Natural killer cell (primary cell): Measurements from ENCODE around the gene TAF8. TPM values are rescaled to one million over a fixed set of nuclear protein-coding genes. Genes with fewer than 3 reads are reported as not detected.

ENCODE experiments used
- ATAC-seq, 3 donors: fragments of 150-1000 bp in 2 of 3; fragments of 200-7000 bp in 1 of 3; cut with Tn5 transposase; 1 replicate in 1 of 3; 2 replicates in 2 of 3; pipeline ENCODE4 v1.10.0; 2021; ENCODE audit warnings: mild to moderate bottlenecking in 2 of 3, moderate library complexity in 2 of 3
- DNase-seq, 2 donors: peaks; one replicate each; pipeline versions ENCODE4 v3.0.0 to v3.0.0-alpha.2; 2013 to 2021; ENCODE audit warnings: mixed read lengths in 1 of 2
- H3K27ac ChIP-seq: one replicate; pipeline ENCODE4 v1.5.1; 2013; ENCODE audit warnings: mild to moderate bottlenecking, low read length
- H3K27me3 ChIP-seq: one replicate; pipeline ENCODE4 v1.6.1; 2013; ENCODE audit warnings: low read length; ENCODE audit not compliant: control insufficient read depth, insufficient read depth
- H3K36me3 ChIP-seq: one replicate; pipeline ENCODE4 v1.6.1; 2013; ENCODE audit warnings: low read length; ENCODE audit not compliant: control insufficient read depth, insufficient read depth
- H3K4me1 ChIP-seq: one replicate; pipeline ENCODE4 v1.6.1; 2013; ENCODE audit warnings: low read length; ENCODE audit not compliant: control insufficient read depth, insufficient read depth
- H3K4me3 ChIP-seq: one replicate; pipeline ENCODE4 v1.5.1; 2013; ENCODE audit warnings: low read length
- H3K9me3 ChIP-seq: one replicate; pipeline ENCODE4 v1.6.1; 2013; ENCODE audit warnings: low read length; ENCODE audit not compliant: control insufficient read depth, insufficient read depth
- H3K27ac Mint-ChIP-seq, 2 donors: one replicate each; pipeline ENCODE4 v1.8.0; 2022; ENCODE audit warnings: mild to moderate bottlenecking in 2 of 2, mixed read lengths in 2 of 2, moderate library complexity in 1 of 2
- H3K27me3 Mint-ChIP-seq, 2 donors: one replicate each; pipeline ENCODE4 v1.8.0; 2022; ENCODE audit warnings: low read depth in 2 of 2, mixed read lengths in 2 of 2
- H3K36me3 Mint-ChIP-seq: one replicate; pipeline ENCODE4 v1.8.0; 2022; ENCODE audit warnings: mixed read lengths
- H3K4me1 Mint-ChIP-seq, 2 donors: one replicate each; pipeline ENCODE4 v1.8.0; 2022; ENCODE audit warnings: mixed read lengths in 2 of 2
- H3K4me3 Mint-ChIP-seq: one replicate; pipeline ENCODE4 v1.8.0; 2022; ENCODE audit warnings: mild to moderate bottlenecking, moderate library complexity, mixed read lengths
- H3K9me3 Mint-ChIP-seq, 2 donors: one replicate each; pipeline ENCODE4 v1.8.0; 2022; ENCODE audit warnings: mixed read lengths in 2 of 2
- CTCF ChIP-seq: fragments of 200-600 bp; IDR thresholded peaks from one replicate; pipeline ENCODE4 v1.8.0; 2022; ENCODE audit warnings: antibody characterized with exemption
- WGBS: methylation state at CpG from one replicate; pipeline ENCODE4 v1.1.7; 2013; ENCODE audit warnings: missing lambda C conversion rate; ENCODE audit not compliant: insufficient coverage; 5-methylcytosine and 5-hydroxymethylcytosine counted together
- intact Hi-C: fragments of 100-400 bp; cut with micrococcal nuclease; formaldehyde crosslinking; loops from one replicate; pipeline ENCODE4 v1.14.2; 2022
- total RNA-seq, 4 donors: library from RNA; stranded (reverse); fragments of 120-200 nt in 1 of 4; gene quantifications; one replicate each; pipeline versions ENCODE4 v1.2.3 to v1.2.4, GENCODE V29; 2013 to 2022

The TAF8 gene
- total RNA-seq, 3 donors from 2014 or later (not counting 1 experiment from before 2014, with no cell fraction given) = 38.4 to 54.2 (median 47.5) TPM

- intact Hi-C loops = no loop called here
- Histone ChIP-seq H3K4me3 (no peak overlapping the region), H3K27ac (no peak overlapping the region), H3K4me1 (peaks cover 3% of the 10 kb centered on the region), H3K9me3 (no peaks in the 10 kb centered on the region), H3K36me3 (no peaks in the 10 kb centered on the region), H3K27me3 (no peaks in the 10 kb centered on the region)
- Mint-ChIP-seq H3K27ac (no peak overlapping the region), H3K4me3 (no peak overlapping the region), H3K4me1 (no peaks in the 10 kb centered on the region), H3K27me3 (no peaks in the 10 kb centered on the region), H3K9me3 (no peaks in the 10 kb centered on the region), H3K36me3 (no peaks in the 10 kb centered on the region)
- 92% methylated on average over 11 of the region's 11 CpGs for WGBS
- TF ChIP-seq CTCF = no peak
- no peak for DNase-seq
- no peak for ATAC-seq
These were observed 73.2 kb downstream of the TAF8 start for GRCh38 chr6:42123379-42124103.

GRCh38 chr6:42124223-42124836 lies 74.0 kb downstream of the TAF8 start:
- peaks cover 3% of the 10 kb centered on the region for H3K4me1 ChIP-seq
- H3K9me3 ChIP-seq = no peaks in the 10 kb centered on the region
- no peaks in the 10 kb centered on the region for H3K36me3 Mint-ChIP-seq
- no peak overlapping the region for H3K27ac ChIP-seq
- WGBS = 87% methylated on average over 8 of the region's 9 CpGs
- H3K36me3 ChIP-seq = no peaks in the 10 kb centered on the region
- ATAC-seq (no peak), DNase-seq (no peak)
- no peak overlapping the region for H3K4me3 ChIP-seq
- H3K27me3 ChIP-seq = no peaks in the 10 kb centered on the region
- no peaks in the 10 kb centered on the region for H3K9me3 Mint-ChIP-seq
- no peak overlapping the region for H3K27ac Mint-ChIP-seq
- no peaks in the 10 kb centered on the region for H3K27me3 Mint-ChIP-seq
- H3K4me3 Mint-ChIP-seq = no peak overlapping the region
- TF ChIP-seq CTCF = no peak
- intact Hi-C loops = no loop called here
- no peaks in the 10 kb centered on the region for H3K4me1 Mint-ChIP-seq

GRCh38 chr6:42125231-42125630 lies 74.9 kb downstream of the TAF8 start:
- TF ChIP-seq CTCF = no peak

More at GRCh38 chr6:42125231-42125630, 74.9 kb downstream of the TAF8 start:
- no peaks in the 10 kb centered on the region for H3K4me1 Mint-ChIP-seq
- H3K36me3 Mint-ChIP-seq = no peaks in the 10 kb centered on the region
- ATAC-seq (no peak), DNase-seq (no peak)
- 78% methylated on average over 12 of the region's 14 CpGs for WGBS
- Histone ChIP-seq H3K36me3 (no peaks in the 10 kb centered on the region), H3K4me1 (peaks cover 3% of the 10 kb centered on the region), H3K4me3 (no peak overlapping the region), H3K9me3 (no peaks in the 10 kb centered on the region), H3K27me3 (no peaks in the 10 kb centered on the region), H3K27ac (no peak overlapping the region)
- H3K27ac Mint-ChIP-seq = no peak overlapping the region
- H3K27me3 Mint-ChIP-seq = no peaks in the 10 kb centered on the region
- intact Hi-C loops = no loop called here
- H3K4me3 Mint-ChIP-seq = no peak overlapping the region
- H3K9me3 Mint-ChIP-seq = no peaks in the 10 kb centered on the region
